ENCODE data around the gene PRKACG.

DNA sequence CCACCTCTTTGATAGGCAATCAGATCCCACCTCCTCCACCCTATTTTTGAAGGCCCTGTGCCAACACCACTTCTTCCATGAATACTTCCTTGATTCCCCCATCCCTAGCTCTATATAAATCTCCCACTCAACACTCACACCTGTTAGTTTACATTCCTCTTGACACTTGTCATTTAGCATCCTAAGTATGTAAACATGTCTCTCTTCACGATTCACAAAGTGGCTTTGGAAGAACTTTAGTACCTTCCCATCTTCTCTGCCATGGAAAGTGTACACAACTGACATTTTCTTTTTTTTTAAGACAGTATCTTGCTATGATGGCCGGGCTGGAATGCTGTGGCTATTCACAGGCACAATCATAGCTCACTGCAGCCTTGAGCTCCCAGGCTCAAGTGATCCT is 20.2 kb upstream of the PRKACG start:
- TF ChIP-seq, protein P1, sequence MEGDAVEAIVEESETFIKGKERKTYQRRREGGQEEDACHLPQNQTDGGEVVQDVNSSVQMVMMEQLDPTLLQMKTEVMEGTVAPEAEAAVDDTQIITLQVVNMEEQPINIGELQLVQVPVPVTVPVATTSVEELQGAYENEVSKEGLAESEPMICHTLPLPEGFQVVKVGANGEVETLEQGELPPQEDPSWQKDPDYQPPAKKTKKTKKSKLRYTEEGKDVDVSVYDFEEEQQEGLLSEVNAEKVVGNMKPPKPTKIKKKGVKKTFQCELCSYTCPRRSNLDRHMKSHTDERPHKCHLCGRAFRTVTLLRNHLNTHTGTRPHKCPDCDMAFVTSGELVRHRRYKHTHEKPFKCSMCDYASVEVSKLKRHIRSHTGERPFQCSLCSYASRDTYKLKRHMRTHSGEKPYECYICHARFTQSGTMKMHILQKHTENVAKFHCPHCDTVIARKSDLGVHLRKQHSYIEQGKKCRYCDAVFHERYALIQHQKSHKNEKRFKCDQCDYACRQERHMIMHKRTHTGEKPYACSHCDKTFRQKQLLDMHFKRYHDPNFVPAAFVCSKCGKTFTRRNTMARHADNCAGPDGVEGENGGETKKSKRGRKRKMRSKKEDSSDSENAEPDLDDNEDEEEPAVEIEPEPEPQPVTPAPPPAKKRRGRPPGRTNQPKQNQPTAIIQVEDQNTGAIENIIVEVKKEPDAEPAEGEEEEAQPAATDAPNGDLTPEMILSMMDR (IDR thresholded peaks at IDR 0.05), result no peak
- no peak for TF ChIP-seq POLR2A (IDR thresholded peaks at IDR 0.05)

Data from thyroid gland (tissue), 4 donors.